ENCODE measurements around the gene STXBP1. TPM values are rescaled to one million over a fixed set of nuclear protein-coding genes. Genes with fewer than 3 reads are reported as not detected.

The STXBP1 gene
- total RNA-seq, 4 donors from 2014 or later = 3.4 to 36.8 (median 9.2) TPM

DNA sequence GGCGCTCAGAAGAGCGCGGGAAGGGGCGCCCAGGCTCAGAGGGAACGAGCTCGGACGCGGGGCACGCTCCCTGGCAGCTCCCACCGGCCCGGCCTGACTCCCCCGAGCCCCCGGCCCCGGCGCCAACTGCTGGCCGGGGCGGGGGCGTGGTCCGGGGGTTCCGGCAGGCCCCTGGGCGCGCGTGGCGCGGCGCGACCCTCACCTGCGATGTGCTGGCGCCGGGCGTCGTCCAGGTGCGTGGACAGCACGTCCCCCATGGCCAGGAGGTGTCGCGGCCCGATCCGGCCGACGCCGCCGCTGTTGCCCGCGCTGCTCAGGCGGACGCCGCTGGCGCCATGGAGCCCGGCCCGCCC lies 43.5 kb upstream of the STXBP1 start:
- intact Hi-C loops (cut with DNase I; ENCODE audit: low total_unique reads) = no loop called here
- Histone ChIP-seq H3K36me3 (no peaks in the 10 kb centered on the region), H3K4me1 (peaks cover 20 to 25% of the 10 kb centered on the region in 2 donors), H3K9me3 (no peaks in the 10 kb centered on the region), H3K27ac (peak overlapping the region; percentile 70 to 75 (median 73)), H3K4me3 (peak overlapping the region; percentile 69 to 77 (median 74)), H3K27me3 (no peaks in the 10 kb centered on the region)
- peak; percentile 37 to 46 for ATAC-seq
- in situ Hi-C loops (cut with MboI; ENCODE audit: low sequenced_read_pairs in 4 of 4) = no loop called here
- TF ChIP-seq POLR2A (IDR thresholded peaks at IDR 0.05) = no peak
- peak in 1 of 5 experiments; percentile 17 for TF ChIP-seq CTCF (IDR thresholded peaks at IDR 0.05 in 4 of 5, conservative IDR thresholded peaks at IDR 0.05 in 1 of 5)
- no peak for DNase-seq

GRCh38 chr9:127568971-127569885 lies 42.8 kb upstream of the STXBP1 start:
- in situ Hi-C loops (cut with MboI; ENCODE audit: low sequenced_read_pairs in 4 of 4) (no loop called here), intact Hi-C loops (cut with DNase I; ENCODE audit: low total_unique reads) (no loop called here)
- peak; percentile 55 to 59 for DNase-seq
- peak; percentile 64 to 65 for ATAC-seq
- H3K4me3 ChIP-seq = peak overlapping the region; percentile 69 to 88 (median 75)
- no peak for TF ChIP-seq CTCF (IDR thresholded peaks at IDR 0.05 in 4 of 5, conservative IDR thresholded peaks at IDR 0.05 in 1 of 5)
- peak; percentile 36 to 49 for TF ChIP-seq POLR2A (IDR thresholded peaks at IDR 0.05)
- H3K36me3 ChIP-seq = no peaks in the 10 kb centered on the region
- H3K27me3 ChIP-seq = no peaks in the 10 kb centered on the region
- H3K27ac ChIP-seq = peak overlapping the region; percentile 70 to 80 (median 77)
- no peaks in the 10 kb centered on the region for H3K9me3 ChIP-seq
- peaks cover 20 to 25% of the 10 kb centered on the region in 2 donors for H3K4me1 ChIP-seq

DNA sequence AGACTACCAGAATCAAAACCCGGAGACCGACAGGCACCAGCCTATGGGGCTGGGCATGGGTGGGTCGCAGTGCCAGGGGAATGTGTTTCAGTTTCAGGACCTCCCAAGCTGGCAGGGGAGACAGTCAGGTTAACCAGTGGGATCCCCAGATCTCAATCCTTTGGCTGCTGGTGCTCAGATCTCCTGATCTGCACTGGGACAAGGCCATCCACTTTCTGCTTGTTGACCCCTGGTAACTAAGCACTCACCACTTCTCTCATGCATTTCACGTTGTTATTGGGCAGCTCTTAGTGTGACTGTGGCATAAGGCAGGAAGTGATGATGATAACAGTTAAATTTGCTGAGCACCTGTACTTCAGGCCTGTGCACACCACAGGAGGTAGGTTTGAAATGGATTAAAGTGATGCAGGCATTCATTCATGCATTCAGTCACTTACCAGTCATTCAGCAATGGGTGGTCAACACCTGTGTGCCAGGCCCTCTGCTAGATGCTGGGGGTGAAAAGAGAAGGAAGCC lies 42.1 kb upstream of the STXBP1 start:
- ATAC-seq (no peak), DNase-seq (no peak)
- no peaks in the 10 kb centered on the region for H3K27me3 ChIP-seq
- intact Hi-C loops (cut with DNase I; ENCODE audit: low total_unique reads) (loop anchor here (10.0 kb wide), 1 partner anchor 345 kb away; no protein-coding TSS in a partner anchor), in situ Hi-C loops (cut with MboI; ENCODE audit: low sequenced_read_pairs in 4 of 4) (no loop called here)
- peak overlapping the region; percentile 52 to 88 (median 73) for H3K4me3 ChIP-seq
- no peaks in the 10 kb centered on the region for H3K36me3 ChIP-seq
- peaks cover 20 to 25% of the 10 kb centered on the region in 2 donors for H3K4me1 ChIP-seq
- H3K9me3 ChIP-seq = no peaks in the 10 kb centered on the region
- peak overlapping the region; percentile 68 to 80 (median 77) for H3K27ac ChIP-seq
- TF ChIP-seq CTCF (IDR thresholded peaks at IDR 0.05 in 4 of 5, conservative IDR thresholded peaks at IDR 0.05 in 1 of 5) (no peak), POLR2A (IDR thresholded peaks at IDR 0.05) (no peak)

- Histone ChIP-seq H3K4me1 (peaks cover 20 to 25% of the 10 kb centered on the region in 2 donors), H3K27me3 (no peaks in the 10 kb centered on the region), H3K4me3 (no peak overlapping the region), H3K36me3 (no peaks in the 10 kb centered on the region), H3K9me3 (no peaks in the 10 kb centered on the region), H3K27ac (peak overlapping the region in 2 of 4 donors; percentile 79 to 80)
- ATAC-seq = no peak
- intact Hi-C loops (cut with DNase I; ENCODE audit: low total_unique reads) (loop anchor here (10.0 kb wide), 1 partner anchor 346 kb away; no protein-coding TSS in a partner anchor), in situ Hi-C loops (cut with MboI; ENCODE audit: low sequenced_read_pairs in 4 of 4) (no loop called here)
- TF ChIP-seq POLR2A (IDR thresholded peaks at IDR 0.05) = no peak
- no peak for TF ChIP-seq CTCF (IDR thresholded peaks at IDR 0.05 in 4 of 5, conservative IDR thresholded peaks at IDR 0.05 in 1 of 5)
- DNase-seq = no peak
Observed at GRCh38 chr9:127570533-127571111, 41.5 kb upstream of the STXBP1 start.

Data from gastrocnemius medialis (tissue), 4 donors.